Esophagus muscularis mucosa (tissue), 4 donors: ENCODE results near the gene PZP. TPM values are rescaled to one million over a fixed set of nuclear protein-coding genes. Genes with fewer than 3 reads are reported as not detected.

Experiments
- DNase-seq: peaks from one replicate; pipeline ENCODE4 v3.0.0-alpha.2; 2017; ENCODE audit errors: extremely low spot score
- H3K27ac ChIP-seq, 4 donors: fragments of 200-600 bp; sonication (generic); replicated peaks in 1 of 4; 1 replicate in 3 of 4; 2 replicates in 1 of 4; pipeline ENCODE4 v1.5.1; 2016 to 2019; ENCODE audit warnings: mild to moderate bottlenecking in 1 of 4
- H3K27me3 ChIP-seq, 4 donors: fragments of 200-600 bp; sonication (generic); one replicate each; pipeline versions ENCODE4 v1.5.1 to v1.6.0; 2016 to 2019
- H3K36me3 ChIP-seq, 4 donors: fragments of 200-600 bp; sonication (generic); one replicate each; pipeline ENCODE4 v1.5.1; 2016 to 2019
- H3K4me1 ChIP-seq, 4 donors: fragments of 200-600 bp; sonication (generic); one replicate each; pipeline ENCODE4 v1.5.1; 2016 to 2019
- H3K4me3 ChIP-seq, 4 donors: fragments of 200-600 bp; sonication (generic); 1 replicate in 2 of 4; 2 replicates in 2 of 4; pipeline ENCODE4 v1.5.1; 2016 to 2019; ENCODE audit warnings: mild to moderate bottlenecking in 4 of 4, moderate library complexity in 1 of 4
- H3K9me3 ChIP-seq, 4 donors: fragments of 200-600 bp; sonication (generic); 1 replicate in 3 of 4; 2 replicates in 1 of 4; pipeline ENCODE4 v1.5.1; 2016 to 2019
- CTCF ChIP-seq, 3 experiments: fragments of 200-600 bp in 2 of 3; fragments of 450-650 bp in 1 of 3; sonication (generic) in 2 of 3; IDR thresholded peaks; one replicate each; pipeline ENCODE4 v1.5.1; 2017 to 2019; ENCODE audit warnings: antibody characterized with exemption in 3 of 3, mild to moderate bottlenecking in 2 of 3, moderate library complexity in 1 of 3
- EP300 ChIP-seq: sonication (generic); formaldehyde crosslinking; IDR thresholded peaks from one replicate; pipeline ENCODE4 v1.6.1; 2017; ENCODE audit warnings: antibody characterized with exemption
- POLR2A ChIP-seq: fragments of 450-650 bp; IDR thresholded peaks from one replicate; pipeline ENCODE4 v1.6.1; 2017; ENCODE audit warnings: antibody characterized with exemption, moderate library complexity, mild to moderate bottlenecking, low read depth
- POLR2AphosphoS5 ChIP-seq, 2 donors: sonication (generic); formaldehyde crosslinking; IDR thresholded peaks; one replicate each; pipeline ENCODE4 v1.6.1; 2017; ENCODE audit warnings: antibody characterized with exemption in 2 of 2
- WGBS: methylation state at CpG from one replicate; pipeline ENCODE4 v1.1.5; 2018; 5-methylcytosine and 5-hydroxymethylcytosine counted together
- intact Hi-C: fragments of 100-400 bp; cut with DNase I; formaldehyde crosslinking; loops from one replicate; pipeline ENCODE4 v1.15.1; 2023
- total RNA-seq, 4 donors: library from RNA; depleted of rRNA; stranded (reverse); fragments of >200 nt; gene quantifications; one replicate each; pipeline versions ENCODE4 v1.1.0 to v1.2.1, GENCODE V29; 2016

Gene PZP
- total RNA-seq, 4 donors from 2014 or later: 0.06 to 1.2 TPM; not detected in 2

- Histone ChIP-seq H3K4me1 (peaks cover 0 to 5% (median 0%) of the 10 kb centered on the region in 4 donors), H3K4me3 (no peak overlapping the region), H3K27me3 (no peaks in the 10 kb centered on the region), H3K9me3 (no peaks in the 10 kb centered on the region), H3K36me3 (peaks cover 76 to 100% (median 91%) of the 10 kb centered on the region in 4 donors), H3K27ac (no peak overlapping the region)
- 78% methylated on average over 8 of the region's 8 CpGs for WGBS
- no peak for DNase-seq
- TF ChIP-seq EP300 (no peak), POLR2AphosphoS5 (IDR thresholded peaks at IDR 0.05) (no peak), CTCF (IDR thresholded peaks at IDR 0.05) (no peak), POLR2A (no peak)
- intact Hi-C loops: no loop called here
Measured at GRCh38 chr12:9101018-9101687, 107.0 kb downstream of the PZP start.

- TF ChIP-seq POLR2AphosphoS5 (IDR thresholded peaks at IDR 0.05) (no peak), CTCF (IDR thresholded peaks at IDR 0.05) (no peak), EP300 (no peak), POLR2A (no peak)
- Histone ChIP-seq H3K4me3 (no peak overlapping the region), H3K9me3 (no peaks in the 10 kb centered on the region), H3K36me3 (peaks cover 76 to 100% (median 87%) of the 10 kb centered on the region in 4 donors), H3K27me3 (no peaks in the 10 kb centered on the region), H3K4me1 (peaks cover 0 to 3% (median 0%) of the 10 kb centered on the region in 4 donors), H3K27ac (no peak overlapping the region)
- 69% methylated on average over 2 of the region's 2 CpGs for WGBS
- intact Hi-C loops: no loop called here
- DNase-seq: no peak
Measured at GRCh38 chr12:9099552-9100190, 108.5 kb downstream of the PZP start.

Other genes starting within 250 kb of the PZP start
- gene KLRG1, start 218.8 kb downstream of the PZP start, total RNA-seq: 1 to 10 TPM; 1.5 to 2.2 (median 1.8) TPM
- 100 to 1,000 TPM; 271 to 678 (median 484) TPM for gene A2M, start 92.5 kb downstream of the PZP start, total RNA-seq